Stimulated activated CD8-positive, alpha-beta memory T cell treated with anti-CD3 and anti-CD28 coated beads, Interleukin-4, amount 100 ng/mL, for 24 hours (primary cell): ENCODE data around the gene WDR48.

Source experiments
- DNase-seq: peaks from one replicate; pipeline ENCODE4 v3.0.0-alpha.2; 2020; ENCODE audit warnings: low read depth

Gene WDR48

GRCh38 chr3:39124876-39125840 is 73.3 kb downstream of the WDR48 start:
- no peak for DNase-seq

- DNase-seq: no peak
These were observed 74.2 kb downstream of the WDR48 start for GRCh38 chr3:39125841-39126500.

- DNase-seq: no peak
These were observed 74.8 kb downstream of the WDR48 start for GRCh38 chr3:39126532-39127071.

- no peak for DNase-seq
These were observed 75.6 kb downstream of the WDR48 start for GRCh38 chr3:39127269-39127907.

GRCh38 chr3:39127908-39128304 is 76.1 kb downstream of the WDR48 start:
- DNase-seq: no peak

GRCh38 chr3:39128951-39129350 is 77.1 kb downstream of the WDR48 start:
- no peak for DNase-seq

GRCh38 chr3:39130026-39130425 is 78.2 kb downstream of the WDR48 start:
- no peak for DNase-seq

GRCh38 chr3:39130693-39131265 is 79.0 kb downstream of the WDR48 start:
- no peak for DNase-seq

- no peak for DNase-seq
These were observed 80.6 kb downstream of the WDR48 start for GRCh38 chr3:39132096-39133092.

GRCh38 chr3:39133093-39133490 is 81.3 kb downstream of the WDR48 start:
- DNase-seq: no peak

- no peak for DNase-seq
These were observed 82.0 kb downstream of the WDR48 start for GRCh38 chr3:39133822-39134221.

GRCh38 chr3:39134305-39134704 is 82.5 kb downstream of the WDR48 start:
- DNase-seq: no peak

GRCh38 chr3:39135170-39135805 is 83.5 kb downstream of the WDR48 start:
- no peak for DNase-seq

GRCh38 chr3:39136533-39137434 is 85.0 kb downstream of the WDR48 start:
- DNase-seq: no peak

- no peak for DNase-seq
These were observed 85.7 kb downstream of the WDR48 start for GRCh38 chr3:39137435-39137936.

- no peak for DNase-seq
These were observed 86.4 kb downstream of the WDR48 start for GRCh38 chr3:39137991-39138803.

GRCh38 chr3:39138804-39139415 is 87.1 kb downstream of the WDR48 start:
- no peak for DNase-seq

- no peak for DNase-seq
These were observed 87.6 kb downstream of the WDR48 start for GRCh38 chr3:39139442-39139841.
